ENCODE data around the gene PAXIP1. TPM values are rescaled to one million over a fixed set of nuclear protein-coding genes. Genes with fewer than 3 reads are reported as not detected.

Gene PAXIP1
- total RNA-seq, 1 experiment from 2014 or later: 32.6 TPM

GRCh38 chr7:154902600-154903082, 100.3 kb downstream of the PAXIP1 start:
- Histone ChIP-seq H3K27ac (ENCODE audit: insufficient read length, low read depth, low read length) (no peak overlapping the region), H3T11ph (ENCODE audit: low read length) (no peak overlapping the region), H4K91ac (ENCODE audit: insufficient read length, low read depth, low read length) (no peak overlapping the region), H4K20me1 (ENCODE audit: control insufficient read depth, insufficient read depth, insufficient read length) (no peaks in the 10 kb centered on the region), H3K27me3 (ENCODE audit: insufficient read depth, low read length) (no peaks in the 10 kb centered on the region), H3K14ac (ENCODE audit: insufficient read depth, low read length) (no peak overlapping the region), H2AFZ (ENCODE audit: low read length) (no peak overlapping the region), H3K79me2 (ENCODE audit: insufficient read depth, low read length) (no peaks in the 10 kb centered on the region), H3K4ac (ENCODE audit: low read depth, low read length) (no peak overlapping the region), H2AK5ac (ENCODE audit: insufficient read length, low read length) (no peak overlapping the region), H4K8ac (replicated peaks; ENCODE audit: insufficient read length, low read depth, low read length) (no peak overlapping the region), H3K23me2 (ENCODE audit: insufficient read length, low read depth, low read length, poor library complexity, severe bottlenecking) (no peaks in the 10 kb centered on the region), H3K18ac (ENCODE audit: insufficient read length, low read depth, low read length) (no peak overlapping the region), H2BK12ac (ENCODE audit: insufficient read length, low read depth, low read length) (no peak overlapping the region), H3K9ac (ENCODE audit: extremely low read depth, insufficient read length, low read length) (no peak overlapping the region), H3K56ac (ENCODE audit: insufficient read length, low read depth, low read length) (no peak overlapping the region), H2BK5ac (ENCODE audit: insufficient read length, low read length) (no peak overlapping the region), H3K23ac (ENCODE audit: insufficient read length, low read depth, low read length) (no peak overlapping the region), H2BK15ac (ENCODE audit: low read depth, low read length) (no peak overlapping the region), H4K5ac (ENCODE audit: insufficient read length, low read depth, low read length) (no peak overlapping the region), H3K79me1 (ENCODE audit: insufficient read depth, low read depth, low read length, poor library complexity, severe bottlenecking) (no peaks in the 10 kb centered on the region), H2BK120ac (ENCODE audit: low read depth, low read length, poor library complexity, severe bottlenecking) (no peak overlapping the region), H3K4me1 (ENCODE audit: insufficient read depth, low read length) (no peaks in the 10 kb centered on the region), H3K9me3 (ENCODE audit: control insufficient read depth, low read depth, low read length) (no peaks in the 10 kb centered on the region), H3K4me2 (ENCODE audit: insufficient read depth, insufficient read length, low read length) (no peak overlapping the region), H2BK20ac (ENCODE audit: low read depth, low read length, poor library complexity, severe bottlenecking) (no peak overlapping the region)
- DNase-seq: no peak
- H3K36me3 Mint-ChIP-seq (ENCODE audit: insufficient read depth in 1 of 3, low read depth in 3 of 3): peaks cover 0 to 6% (median 0%) of the 10 kb centered on the region in 3 experiments; a peak in 1 of 7 replicates
- no peak overlapping the region for H3K27ac Mint-ChIP-seq
- H3K4me1 Mint-ChIP-seq: peaks cover 5 to 6% of the 10 kb centered on the region in 2 experiments; a peak in 3 of 4 replicates
- no peak overlapping the region for H3K4me3 Mint-ChIP-seq
- WGBS (ENCODE audit: extremely low coverage, insufficient read length, low lambda C conversion rate): no CpG with 5 or more reads among the region's 6 CpGs
- H3K9me3 Mint-ChIP-seq: peaks cover 13 to 14% of the 10 kb centered on the region in 2 experiments
- peaks cover 4% of the 10 kb centered on the region; the same call in 1 of the 2 replicates for H3K27me3 Mint-ChIP-seq (ENCODE audit: low read depth)
- TF ChIP-seq CTCF (conservative IDR thresholded peaks at IDR 0.05): no peak
